Ascending aorta (tissue), 2 donors: Measurements from ENCODE around the gene TOMM20L. TPM values are rescaled to one million over a fixed set of nuclear protein-coding genes. Genes with fewer than 3 reads are reported as not detected.

Source experiments
- DNase-seq, 2 donors: peaks; one replicate each; pipeline ENCODE4 v3.0.0-alpha.2; 2019; ENCODE audit warnings: low spot score in 2 of 2
- H3K27ac ChIP-seq, 2 donors: fragments of 200-600 bp; sonication (generic); one replicate each; pipeline ENCODE4 v1.5.1; 2016 to 2017; ENCODE audit warnings: mild to moderate bottlenecking in 1 of 2
- H3K27me3 ChIP-seq: fragments of 200-600 bp; sonication (generic); one replicate; pipeline ENCODE4 v1.5.1; 2017
- H3K36me3 ChIP-seq, 2 donors: fragments of 200-600 bp; sonication (generic); one replicate each; pipeline ENCODE4 v1.5.1; 2016
- H3K4me1 ChIP-seq, 2 donors: fragments of 200-600 bp; sonication (generic); one replicate each; pipeline ENCODE4 v1.5.1; 2016 to 2017; ENCODE audit warnings: mild to moderate bottlenecking in 1 of 2
- H3K4me3 ChIP-seq, 2 donors: fragments of 200-600 bp; sonication (generic); one replicate each; pipeline ENCODE4 v1.5.1; 2016 to 2017; ENCODE audit warnings: mild to moderate bottlenecking in 1 of 2
- H3K9me3 ChIP-seq, 2 donors: fragments of 200-600 bp; sonication (generic); one replicate each; pipeline ENCODE4 v1.5.1; 2016
- intact Hi-C: fragments of 100-400 bp; cut with DNase I; formaldehyde crosslinking; loops from one replicate; pipeline ENCODE4 v1.15.1; 2023
- total RNA-seq: library from RNA; depleted of rRNA; stranded (reverse); fragments of >200 nt; gene quantifications from one replicate; pipeline ENCODE4 v1.1.0, GENCODE V29; 2016
- TF ChIP-seq, protein P1 (sequence below), 3 experiments: fragments of 200-600 bp in 2 of 3; fragments of 450-650 bp in 1 of 3; sonication (generic) in 2 of 3; IDR thresholded peaks; one replicate each; pipeline ENCODE4 v1.5.1; 2016 to 2019; ENCODE audit warnings: antibody characterized with exemption in 3 of 3, mild to moderate bottlenecking in 1 of 3, moderate library complexity in 1 of 3

TOMM20L gene
- total RNA-seq, 1 donor from 2014 or later = not detected

DNA sequence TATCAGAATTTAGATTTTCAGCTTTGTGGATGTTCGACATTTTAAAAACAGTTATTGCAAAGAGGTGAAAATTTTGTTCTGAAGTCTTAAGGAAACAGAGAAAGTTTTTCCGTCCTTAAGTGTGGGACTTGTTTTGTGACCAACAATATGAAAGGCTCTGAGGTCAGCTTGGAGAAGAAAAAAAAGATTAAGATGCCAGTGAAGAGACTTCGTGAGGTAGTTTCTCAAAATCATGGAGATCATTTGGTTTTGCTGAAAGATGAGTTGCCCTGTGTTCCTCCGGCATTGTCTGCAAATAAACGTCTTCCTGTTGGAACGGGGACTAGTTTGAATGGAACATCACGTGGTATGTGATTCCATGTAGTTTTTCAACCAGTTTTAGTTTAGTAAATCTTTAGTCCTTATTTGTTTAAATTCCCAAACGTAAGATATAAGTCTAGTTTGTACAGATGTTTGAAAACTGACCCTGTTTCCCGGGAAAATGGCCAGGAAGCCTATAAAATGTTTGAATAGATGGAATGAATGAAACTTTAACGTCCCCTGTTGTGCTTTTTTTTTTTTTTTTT lies 32.5 kb downstream of the TOMM20L start:
- Histone ChIP-seq H3K36me3 (peaks cover 2 to 12% of the 10 kb centered on the region in 2 donors), H3K27me3 (no peaks in the 10 kb centered on the region), H3K9me3 (no peaks in the 10 kb centered on the region), H3K4me1 (peaks cover 0 to 12% of the 10 kb centered on the region in 2 donors), H3K4me3 (peak overlapping the region; percentile 66 to 94), H3K27ac (peak overlapping the region; percentile 85 to 91)
- DNase-seq = no peak
- TF ChIP-seq, protein P1, sequence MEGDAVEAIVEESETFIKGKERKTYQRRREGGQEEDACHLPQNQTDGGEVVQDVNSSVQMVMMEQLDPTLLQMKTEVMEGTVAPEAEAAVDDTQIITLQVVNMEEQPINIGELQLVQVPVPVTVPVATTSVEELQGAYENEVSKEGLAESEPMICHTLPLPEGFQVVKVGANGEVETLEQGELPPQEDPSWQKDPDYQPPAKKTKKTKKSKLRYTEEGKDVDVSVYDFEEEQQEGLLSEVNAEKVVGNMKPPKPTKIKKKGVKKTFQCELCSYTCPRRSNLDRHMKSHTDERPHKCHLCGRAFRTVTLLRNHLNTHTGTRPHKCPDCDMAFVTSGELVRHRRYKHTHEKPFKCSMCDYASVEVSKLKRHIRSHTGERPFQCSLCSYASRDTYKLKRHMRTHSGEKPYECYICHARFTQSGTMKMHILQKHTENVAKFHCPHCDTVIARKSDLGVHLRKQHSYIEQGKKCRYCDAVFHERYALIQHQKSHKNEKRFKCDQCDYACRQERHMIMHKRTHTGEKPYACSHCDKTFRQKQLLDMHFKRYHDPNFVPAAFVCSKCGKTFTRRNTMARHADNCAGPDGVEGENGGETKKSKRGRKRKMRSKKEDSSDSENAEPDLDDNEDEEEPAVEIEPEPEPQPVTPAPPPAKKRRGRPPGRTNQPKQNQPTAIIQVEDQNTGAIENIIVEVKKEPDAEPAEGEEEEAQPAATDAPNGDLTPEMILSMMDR (IDR thresholded peaks at IDR 0.05) = no peak
- intact Hi-C loops = loop anchor here (5.0 kb wide), 3 partner anchors 759 to 1819 kb away; partner anchors contain the start of genes AP5M1, DAAM1, EXOC5 and PPM1A

GRCh38 chr14:58430156-58430555 lies 34.4 kb downstream of the TOMM20L start:
- TF ChIP-seq, protein P1 (IDR thresholded peaks at IDR 0.05) = no peak
- intact Hi-C loops = no loop called here
- Histone ChIP-seq H3K4me1 (peaks cover 0 to 12% of the 10 kb centered on the region in 2 donors), H3K4me3 (no peak overlapping the region), H3K27me3 (no peaks in the 10 kb centered on the region), H3K9me3 (no peaks in the 10 kb centered on the region), H3K36me3 (peaks cover 9 to 23% of the 10 kb centered on the region in 2 donors), H3K27ac (no peak overlapping the region)
- no peak for DNase-seq

DNA sequence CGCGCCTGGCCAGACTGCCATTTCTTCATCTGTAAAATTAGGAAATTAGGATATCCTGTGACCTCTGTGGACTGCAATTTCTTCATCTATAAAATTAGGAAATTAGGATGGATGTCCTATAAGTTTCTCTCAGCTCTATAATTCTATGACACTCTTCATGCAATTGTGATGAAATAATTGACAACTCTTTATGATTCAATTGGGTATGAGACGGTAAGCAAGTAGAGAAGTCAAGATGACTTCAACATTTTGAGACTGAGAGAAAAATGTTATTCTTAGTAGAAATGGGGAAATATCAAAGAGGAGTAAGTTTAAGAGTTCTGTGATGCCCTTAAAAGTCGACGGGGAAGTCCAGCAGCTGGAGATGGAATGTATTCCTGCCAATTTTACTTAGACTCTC lies 43.7 kb downstream of the TOMM20L start:
- no peak for DNase-seq
- Histone ChIP-seq H3K36me3 (peaks cover 16 to 49% of the 10 kb centered on the region in 2 donors), H3K27ac (no peak overlapping the region), H3K4me1 (no peaks in the 10 kb centered on the region), H3K9me3 (no peaks in the 10 kb centered on the region), H3K4me3 (no peak overlapping the region), H3K27me3 (no peaks in the 10 kb centered on the region)
- TF ChIP-seq, protein P1 (IDR thresholded peaks at IDR 0.05) = no peak
- intact Hi-C loops = loop anchor here (5.0 kb wide), 1 partner anchor 1033 kb away; no protein-coding TSS in a partner anchor

- Histone ChIP-seq H3K4me1 (peaks cover 0 to 2% of the 10 kb centered on the region in 2 donors), H3K27me3 (no peaks in the 10 kb centered on the region), H3K27ac (peak overlapping the region; percentile 39 to 63), H3K36me3 (peaks cover 14 to 49% of the 10 kb centered on the region in 2 donors), H3K9me3 (no peaks in the 10 kb centered on the region), H3K4me3 (no peak overlapping the region)
- TF ChIP-seq, protein P1 (IDR thresholded peaks at IDR 0.05) = no peak
- no peak for DNase-seq
- intact Hi-C loops = no loop called here
Observed at GRCh38 chr14:58444627-58445026, 48.9 kb downstream of the TOMM20L start.

DNA sequence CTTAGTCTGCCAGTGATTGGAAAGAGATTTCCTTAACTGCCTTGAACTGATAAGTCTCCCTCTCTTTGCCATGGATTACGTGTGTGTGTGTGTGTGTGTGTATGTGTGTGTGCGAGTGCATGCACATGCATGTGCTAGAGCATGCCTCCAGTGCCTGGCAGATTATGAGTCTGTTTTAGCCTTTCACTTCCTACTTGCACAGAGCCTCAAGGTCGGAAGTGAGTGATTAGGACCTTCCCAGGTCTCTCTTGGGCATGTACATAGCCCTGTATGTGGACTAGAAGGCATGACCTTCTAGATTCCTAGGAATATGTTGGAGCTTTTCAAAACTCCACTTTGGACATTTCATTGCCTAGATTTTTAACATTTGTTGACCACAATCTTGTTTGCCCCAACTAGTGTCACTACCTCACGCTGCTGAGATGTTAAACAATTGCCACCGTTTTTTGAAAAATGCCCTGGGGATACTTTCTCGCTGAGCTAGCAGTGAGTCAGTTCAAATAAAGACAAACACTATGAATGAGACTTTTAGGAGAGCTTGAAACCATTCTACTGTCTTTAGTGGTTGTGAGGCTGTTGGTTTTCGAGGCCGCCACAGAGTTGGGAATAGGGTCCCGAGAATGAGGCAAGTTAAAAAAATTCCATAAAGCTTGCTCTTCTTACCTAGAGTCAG lies 60.0 kb downstream of the TOMM20L start:
- no peak overlapping the region for H3K4me3 ChIP-seq

More for the DNA sequence above, 60.0 kb downstream of the TOMM20L start:
- DNase-seq = no peak
- Histone ChIP-seq H3K27me3 (no peaks in the 10 kb centered on the region), H3K9me3 (no peaks in the 10 kb centered on the region), H3K27ac (no peak overlapping the region), H3K36me3 (peaks cover 26 to 70% of the 10 kb centered on the region in 2 donors), H3K4me1 (no peaks in the 10 kb centered on the region)
- intact Hi-C loops = no loop called here
- TF ChIP-seq, protein P1 (IDR thresholded peaks at IDR 0.05) = no peak

Other genes with a start within 250 kb of the TOMM20L start
- gene ARMH4, start 243.7 kb upstream of the TOMM20L start, total RNA-seq = 3.8 TPM
- gene ACTR10, start 195.8 kb upstream of the TOMM20L start, total RNA-seq = 32.2 TPM
- 83.3 TPM for gene PSMA3, start 151.1 kb upstream of the TOMM20L start, total RNA-seq
- gene ARID4A, start 97.4 kb upstream of the TOMM20L start, total RNA-seq = 18.2 TPM
- 0.96 TPM for gene TIMM9, start 31.6 kb downstream of the TOMM20L start, total RNA-seq
- 20.1 TPM for gene KIAA0586, start 31.8 kb downstream of the TOMM20L start, total RNA-seq
- 46.0 TPM for gene DACT1, start 242.0 kb downstream of the TOMM20L start, total RNA-seq